Measurements from ENCODE around the gene HOXD9.

DNA sequence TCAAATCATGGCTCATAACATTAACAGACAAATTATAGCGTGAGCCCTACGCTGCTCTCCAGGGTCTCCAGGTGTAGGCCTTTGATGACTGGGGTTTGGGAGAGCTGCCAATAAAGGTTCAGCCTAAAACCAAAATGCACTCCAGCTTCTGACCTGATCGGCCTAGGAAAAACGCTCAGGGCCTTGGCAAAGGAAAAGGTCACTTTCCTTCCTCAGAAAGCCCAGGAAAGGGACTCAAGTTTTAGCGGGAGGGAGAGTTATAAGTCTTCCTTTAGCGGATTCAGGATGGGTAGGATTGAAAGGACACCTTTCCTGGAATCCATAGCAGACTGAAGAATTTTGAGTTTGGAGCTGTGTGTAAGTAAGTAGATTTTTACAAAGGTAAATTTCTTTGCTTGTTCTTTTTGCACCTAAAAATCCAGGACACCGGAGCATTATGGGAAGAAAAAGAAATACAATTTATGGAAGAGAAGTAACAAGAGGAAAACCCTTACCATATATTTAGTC lies 47.5 kb upstream of the HOXD9 start:
- TF ChIP-seq, protein P1, sequence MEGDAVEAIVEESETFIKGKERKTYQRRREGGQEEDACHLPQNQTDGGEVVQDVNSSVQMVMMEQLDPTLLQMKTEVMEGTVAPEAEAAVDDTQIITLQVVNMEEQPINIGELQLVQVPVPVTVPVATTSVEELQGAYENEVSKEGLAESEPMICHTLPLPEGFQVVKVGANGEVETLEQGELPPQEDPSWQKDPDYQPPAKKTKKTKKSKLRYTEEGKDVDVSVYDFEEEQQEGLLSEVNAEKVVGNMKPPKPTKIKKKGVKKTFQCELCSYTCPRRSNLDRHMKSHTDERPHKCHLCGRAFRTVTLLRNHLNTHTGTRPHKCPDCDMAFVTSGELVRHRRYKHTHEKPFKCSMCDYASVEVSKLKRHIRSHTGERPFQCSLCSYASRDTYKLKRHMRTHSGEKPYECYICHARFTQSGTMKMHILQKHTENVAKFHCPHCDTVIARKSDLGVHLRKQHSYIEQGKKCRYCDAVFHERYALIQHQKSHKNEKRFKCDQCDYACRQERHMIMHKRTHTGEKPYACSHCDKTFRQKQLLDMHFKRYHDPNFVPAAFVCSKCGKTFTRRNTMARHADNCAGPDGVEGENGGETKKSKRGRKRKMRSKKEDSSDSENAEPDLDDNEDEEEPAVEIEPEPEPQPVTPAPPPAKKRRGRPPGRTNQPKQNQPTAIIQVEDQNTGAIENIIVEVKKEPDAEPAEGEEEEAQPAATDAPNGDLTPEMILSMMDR (IDR thresholded peaks at IDR 0.05): no peak
- no peak for TF ChIP-seq POLR2A (IDR thresholded peaks at IDR 0.05)
